SK-N-SH (cell line): ENCODE data around the gene CBLN2.

Source experiments
- ELF1 ChIP-seq: IDR thresholded peaks from 2 replicates; pipeline ENCODE4 v1.4.0; 2012
- EP300 ChIP-seq, 2 experiments: IDR thresholded peaks; 2 replicates each; pipeline versions ENCODE4 v1.4.0 to v1.6.1; 2012; ENCODE audit warnings: borderline replicate concordance in 1 of 2, low read depth in 1 of 2, low read length in 1 of 2
- EZH2phosphoT487 ChIP-seq: fragments of 200-600 bp; sonication (generic); IDR thresholded peaks from 2 replicates; pipeline ENCODE4 v1.6.1; 2017; ENCODE audit warnings: low read depth, mixed run types, mild to moderate bottlenecking, antibody characterized with exemption, moderate library complexity, borderline replicate concordance
- FOXJ3 ChIP-seq: sonication (generic); formaldehyde crosslinking; IDR thresholded peaks from 2 replicates; pipeline ENCODE4 v1.5.1; 2020; ENCODE audit warnings: mild to moderate bottlenecking, missing genetic modification reagents
- GABPA ChIP-seq: IDR thresholded peaks from 2 replicates; pipeline ENCODE4 v1.4.0; 2012; ENCODE audit warnings: low read depth, mild to moderate bottlenecking
- MAX ChIP-seq: IDR thresholded peaks from 2 replicates; pipeline ENCODE4 v1.4.0; 2012; ENCODE audit warnings: low read depth
- NRF1 ChIP-seq: IDR thresholded peaks from 2 replicates; pipeline ENCODE4 v1.6.1; 2012; ENCODE audit warnings: low read depth, mild to moderate bottlenecking, low read length
- RCOR1 ChIP-seq: fragments of 150-350 bp; IDR thresholded peaks from 2 replicates; pipeline ENCODE4 v1.6.1; 2017; ENCODE audit warnings: antibody characterized with exemption, low read length
- REST ChIP-seq: IDR thresholded peaks from 2 replicates; pipeline ENCODE4 v1.6.1; 2012; ENCODE audit warnings: mild to moderate bottlenecking, low read depth, low read length, moderate library complexity
- TAF1 ChIP-seq: IDR thresholded peaks from 2 replicates; pipeline ENCODE4 v1.6.1; 2012; ENCODE audit warnings: low read depth, mild to moderate bottlenecking, low read length, moderate library complexity, borderline replicate concordance
- USF2 ChIP-seq: fragments of 150-350 bp; IDR thresholded peaks from 2 replicates; pipeline ENCODE4 v1.6.1; 2017; ENCODE audit warnings: antibody characterized with exemption, low read length, low read depth, borderline replicate concordance
- TF ChIP-seq, protein P1 (sequence below): fragments of 200-600 bp; sonication (generic); IDR thresholded peaks from 2 replicates; pipeline ENCODE4 v1.6.1; 2017; ENCODE audit warnings: antibody characterized with exemption, mild to moderate bottlenecking, moderate library complexity

DNA sequence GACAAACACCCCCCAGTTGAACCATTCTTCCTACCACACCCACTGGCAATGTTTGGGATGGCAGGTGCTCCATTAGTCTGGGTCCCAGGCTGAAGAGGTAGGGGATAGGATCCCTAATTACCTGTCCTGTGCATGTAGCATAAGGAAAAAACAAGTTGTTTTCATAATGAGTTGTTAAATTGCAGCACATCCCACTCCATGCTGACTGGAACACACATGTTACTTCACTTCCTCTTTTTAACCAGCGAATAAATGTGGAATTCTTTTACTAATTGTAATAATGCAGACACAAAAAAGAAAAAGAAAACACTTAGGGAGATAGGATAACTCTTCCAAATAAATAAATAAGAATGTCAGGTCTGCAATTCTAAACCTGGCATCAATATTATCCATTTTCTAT lies 11.8 kb upstream of the CBLN2 start:
- TF ChIP-seq FOXJ3 (CRISPR knock-in tag), result no peak
- TF ChIP-seq RCOR1, result no peak
- TF ChIP-seq TAF1, result no peak
- TF ChIP-seq, protein P1, sequence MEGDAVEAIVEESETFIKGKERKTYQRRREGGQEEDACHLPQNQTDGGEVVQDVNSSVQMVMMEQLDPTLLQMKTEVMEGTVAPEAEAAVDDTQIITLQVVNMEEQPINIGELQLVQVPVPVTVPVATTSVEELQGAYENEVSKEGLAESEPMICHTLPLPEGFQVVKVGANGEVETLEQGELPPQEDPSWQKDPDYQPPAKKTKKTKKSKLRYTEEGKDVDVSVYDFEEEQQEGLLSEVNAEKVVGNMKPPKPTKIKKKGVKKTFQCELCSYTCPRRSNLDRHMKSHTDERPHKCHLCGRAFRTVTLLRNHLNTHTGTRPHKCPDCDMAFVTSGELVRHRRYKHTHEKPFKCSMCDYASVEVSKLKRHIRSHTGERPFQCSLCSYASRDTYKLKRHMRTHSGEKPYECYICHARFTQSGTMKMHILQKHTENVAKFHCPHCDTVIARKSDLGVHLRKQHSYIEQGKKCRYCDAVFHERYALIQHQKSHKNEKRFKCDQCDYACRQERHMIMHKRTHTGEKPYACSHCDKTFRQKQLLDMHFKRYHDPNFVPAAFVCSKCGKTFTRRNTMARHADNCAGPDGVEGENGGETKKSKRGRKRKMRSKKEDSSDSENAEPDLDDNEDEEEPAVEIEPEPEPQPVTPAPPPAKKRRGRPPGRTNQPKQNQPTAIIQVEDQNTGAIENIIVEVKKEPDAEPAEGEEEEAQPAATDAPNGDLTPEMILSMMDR, result no peak
- no peak for TF ChIP-seq USF2
- no peak for TF ChIP-seq ELF1
- TF ChIP-seq REST, result no peak
- no peak for TF ChIP-seq EP300 (IDR thresholded peaks at IDR 0.05; ENCODE audit: borderline replicate concordance in 1 of 2, low read depth in 1 of 2, low read length in 1 of 2)
- TF ChIP-seq MAX, result no peak
- TF ChIP-seq GABPA, result no peak
- no peak for TF ChIP-seq NRF1
- TF ChIP-seq EZH2phosphoT487, result no peak
